Activated B cell treated with CpG ODN at 0.5 μM for 24 hours (primary cell): ENCODE results near the gene LRFN3. TPM values are rescaled to one million over a fixed set of nuclear protein-coding genes. Genes with fewer than 3 reads are reported as not detected.
"Not testable (repeated sequence)": the region's sequence is repeated elsewhere in the genome, so short reads cannot be mapped to it uniquely, and the experiment has no call there.

Experiments used
- ATAC-seq: fragments of 200-7000 bp; cut with Tn5 transposase; one replicate; pipeline ENCODE4 v1.10.0; 2021; ENCODE audit warnings: low read depth, mild to moderate bottlenecking, moderate library complexity
- CTCF ChIA-PET: fragments of 350-600 bp; sonication (Branson Sonifier 250); formaldehyde crosslinking; loops from one replicate; lab custom pipeline; 2021; ENCODE audit warnings: antibody characterized with exemption; lab: Charles Lee
- POLR2A ChIA-PET: fragments of 350-600 bp; sonication (Branson Sonifier 250); formaldehyde crosslinking; loops from one replicate; lab custom pipeline; 2021; ENCODE audit warnings: antibody characterized with exemption; lab: Charles Lee
- DNase-seq: peaks from one replicate; pipeline ENCODE4 v3.0.0; 2022
- H3K27ac Mint-ChIP-seq: one replicate; pipeline ENCODE4 v1.8.0; 2020; ENCODE audit warnings: mixed read lengths
- H3K27me3 Mint-ChIP-seq: one replicate; pipeline ENCODE4 v1.8.0; 2021; ENCODE audit warnings: mixed read lengths
- H3K36me3 Mint-ChIP-seq: one replicate; pipeline ENCODE4 v1.8.0; 2021; ENCODE audit warnings: low read depth, mixed read lengths
- H3K4me1 Mint-ChIP-seq: one replicate; pipeline ENCODE4 v1.8.0; 2021; ENCODE audit warnings: mixed read lengths
- H3K4me3 Mint-ChIP-seq: one replicate; pipeline ENCODE4 v1.8.0; 2020; ENCODE audit warnings: mild to moderate bottlenecking, mixed read lengths
- H3K9me3 Mint-ChIP-seq: one replicate; pipeline ENCODE4 v1.8.0; 2020; ENCODE audit warnings: mixed read lengths
- intact Hi-C: fragments of 100-400 bp; cut with micrococcal nuclease; formaldehyde crosslinking; loops from one replicate; pipeline ENCODE4 v1.15.1; 2024
- total RNA-seq: library from RNA; stranded (reverse); gene quantifications from 2 replicates; pipeline ENCODE4 v1.2.3, GENCODE V29; 2022
- TF ChIP-seq, protein P1 (sequence below): fragments of 200-600 bp; IDR thresholded peaks from one replicate; pipeline ENCODE4 v1.8.0; 2022; ENCODE audit warnings: antibody characterized with exemption, mild to moderate bottlenecking

The LRFN3 gene
- total RNA-seq, 1 donor from 2014 or later = 1.8 TPM

DNA sequence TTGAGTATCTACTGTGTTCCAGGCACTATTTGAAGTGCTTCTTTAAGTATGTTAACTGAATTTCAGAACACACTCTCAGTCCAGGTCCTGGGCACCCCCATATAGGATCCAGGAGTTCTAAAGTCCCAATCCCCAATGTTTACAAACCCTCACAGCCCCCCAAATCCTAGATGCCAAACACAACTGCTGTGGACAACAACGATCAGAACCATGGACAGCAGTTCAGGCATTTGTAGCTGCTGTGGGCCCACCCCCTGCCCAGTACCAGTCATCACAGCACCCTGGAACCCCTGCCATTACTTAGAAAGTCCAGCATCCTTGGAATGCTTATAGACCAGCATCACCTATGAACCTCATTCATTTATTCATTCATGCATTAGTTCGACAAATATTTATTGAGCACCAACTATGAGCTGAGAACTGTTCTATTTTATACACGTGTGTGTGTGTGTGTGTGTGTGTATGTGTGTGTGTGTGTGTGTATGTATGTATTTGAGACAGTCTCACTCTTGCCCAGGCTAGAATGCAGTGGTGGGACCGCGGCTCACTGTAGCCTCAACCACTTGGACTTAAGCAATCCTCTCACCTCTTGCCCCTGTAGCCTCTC lies 39.5 kb downstream of the LRFN3 start:
- intact Hi-C loops = no loop called here
- H3K4me3 Mint-ChIP-seq = no peak overlapping the region
- H3K27ac Mint-ChIP-seq = no peak overlapping the region
- DNase-seq = no peak
- no peaks in the 10 kb centered on the region for H3K36me3 Mint-ChIP-seq
- ATAC-seq = no peak
- H3K27me3 Mint-ChIP-seq = peaks cover 13% of the 10 kb centered on the region
- no peaks in the 10 kb centered on the region for H3K9me3 Mint-ChIP-seq
- CTCF ChIA-PET = no interaction called here
- H3K4me1 Mint-ChIP-seq = no peaks in the 10 kb centered on the region
- TF ChIP-seq, protein P1, sequence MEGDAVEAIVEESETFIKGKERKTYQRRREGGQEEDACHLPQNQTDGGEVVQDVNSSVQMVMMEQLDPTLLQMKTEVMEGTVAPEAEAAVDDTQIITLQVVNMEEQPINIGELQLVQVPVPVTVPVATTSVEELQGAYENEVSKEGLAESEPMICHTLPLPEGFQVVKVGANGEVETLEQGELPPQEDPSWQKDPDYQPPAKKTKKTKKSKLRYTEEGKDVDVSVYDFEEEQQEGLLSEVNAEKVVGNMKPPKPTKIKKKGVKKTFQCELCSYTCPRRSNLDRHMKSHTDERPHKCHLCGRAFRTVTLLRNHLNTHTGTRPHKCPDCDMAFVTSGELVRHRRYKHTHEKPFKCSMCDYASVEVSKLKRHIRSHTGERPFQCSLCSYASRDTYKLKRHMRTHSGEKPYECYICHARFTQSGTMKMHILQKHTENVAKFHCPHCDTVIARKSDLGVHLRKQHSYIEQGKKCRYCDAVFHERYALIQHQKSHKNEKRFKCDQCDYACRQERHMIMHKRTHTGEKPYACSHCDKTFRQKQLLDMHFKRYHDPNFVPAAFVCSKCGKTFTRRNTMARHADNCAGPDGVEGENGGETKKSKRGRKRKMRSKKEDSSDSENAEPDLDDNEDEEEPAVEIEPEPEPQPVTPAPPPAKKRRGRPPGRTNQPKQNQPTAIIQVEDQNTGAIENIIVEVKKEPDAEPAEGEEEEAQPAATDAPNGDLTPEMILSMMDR = no peak
- POLR2A ChIA-PET = no interaction called here

DNA sequence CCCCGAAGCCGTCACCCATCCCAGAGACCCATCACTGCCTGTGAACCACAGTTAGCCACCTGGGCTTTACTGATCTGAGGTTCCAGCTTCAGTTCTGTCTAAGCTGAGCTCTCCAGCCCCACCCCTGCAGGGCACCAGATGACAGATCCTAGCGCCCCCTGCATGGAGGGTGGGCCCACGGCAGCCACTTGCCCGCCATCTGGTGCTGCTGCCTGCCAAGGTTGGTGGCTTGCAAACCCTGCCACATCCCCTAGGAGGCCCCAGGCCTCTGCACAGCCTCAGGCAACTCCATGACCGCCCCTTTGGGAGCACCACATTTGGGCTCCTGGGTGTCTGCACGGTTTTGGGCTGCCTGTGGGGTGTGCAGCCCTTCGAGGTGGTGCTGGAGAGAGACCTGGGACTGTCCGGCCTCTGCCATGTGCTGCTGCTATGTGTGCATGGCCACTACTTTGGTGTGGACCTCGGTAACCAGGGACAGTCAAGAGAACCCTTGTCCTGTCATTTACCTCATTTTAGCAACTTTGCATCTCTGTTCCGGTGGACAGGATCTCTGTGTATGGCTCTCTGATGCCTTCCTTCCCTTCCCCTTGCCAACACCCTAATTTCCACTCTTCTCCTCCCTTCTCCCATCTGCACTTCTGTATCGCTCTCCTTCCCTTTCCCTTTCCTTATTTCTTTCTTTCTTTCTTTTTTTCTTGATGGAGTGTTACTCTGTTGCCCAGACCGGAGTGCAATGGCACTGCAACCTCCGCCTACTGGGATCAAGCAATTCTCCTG lies 41.5 kb downstream of the LRFN3 start:
- no peaks in the 10 kb centered on the region for H3K9me3 Mint-ChIP-seq

DNA sequence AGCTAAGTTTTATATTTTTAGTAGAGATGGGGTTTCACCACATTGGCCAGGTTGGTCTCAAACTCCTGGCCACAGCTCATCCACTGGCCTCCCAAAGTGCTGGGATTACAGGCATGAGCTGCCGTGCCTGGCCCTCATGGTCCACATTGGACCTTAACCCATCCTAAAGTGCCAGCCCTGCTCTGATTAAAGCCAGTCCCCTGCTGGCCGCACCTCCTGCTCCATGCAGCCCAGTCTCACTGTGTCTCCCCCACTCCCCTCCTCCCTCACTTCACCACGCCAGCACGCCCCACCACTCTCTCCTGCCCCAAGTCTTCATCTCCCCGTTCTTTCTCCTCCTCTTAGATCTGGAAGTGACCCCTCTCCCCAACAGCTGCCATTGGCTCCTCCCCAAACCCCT lies 42.1 kb downstream of the LRFN3 start:
- H3K36me3 Mint-ChIP-seq = no peaks in the 10 kb centered on the region
- CTCF ChIA-PET = no interaction called here
- POLR2A ChIA-PET = no interaction called here
- H3K9me3 Mint-ChIP-seq = no peaks in the 10 kb centered on the region
- peaks cover 26% of the 10 kb centered on the region for H3K27me3 Mint-ChIP-seq
- intact Hi-C loops = no loop called here
- DNase-seq (no peak), ATAC-seq (no peak)
- no peak overlapping the region for H3K4me3 Mint-ChIP-seq
- no peaks in the 10 kb centered on the region for H3K4me1 Mint-ChIP-seq
- TF ChIP-seq, protein P1 = no peak
- H3K27ac Mint-ChIP-seq = no peak overlapping the region

More for the DNA sequence above, 41.5 kb downstream of the LRFN3 start:
- Mint-ChIP-seq H3K4me3 (no peak overlapping the region), H3K27ac (no peak overlapping the region), H3K4me1 (no peaks in the 10 kb centered on the region), H3K27me3 (peaks cover 22% of the 10 kb centered on the region), H3K36me3 (no peaks in the 10 kb centered on the region)
- intact Hi-C loops = no loop called here
- no peak for DNase-seq
- POLR2A ChIA-PET = no interaction called here
- peak; percentile 50 for ATAC-seq
- CTCF ChIA-PET = no interaction called here
- TF ChIP-seq, protein P1 = no peak

DNA sequence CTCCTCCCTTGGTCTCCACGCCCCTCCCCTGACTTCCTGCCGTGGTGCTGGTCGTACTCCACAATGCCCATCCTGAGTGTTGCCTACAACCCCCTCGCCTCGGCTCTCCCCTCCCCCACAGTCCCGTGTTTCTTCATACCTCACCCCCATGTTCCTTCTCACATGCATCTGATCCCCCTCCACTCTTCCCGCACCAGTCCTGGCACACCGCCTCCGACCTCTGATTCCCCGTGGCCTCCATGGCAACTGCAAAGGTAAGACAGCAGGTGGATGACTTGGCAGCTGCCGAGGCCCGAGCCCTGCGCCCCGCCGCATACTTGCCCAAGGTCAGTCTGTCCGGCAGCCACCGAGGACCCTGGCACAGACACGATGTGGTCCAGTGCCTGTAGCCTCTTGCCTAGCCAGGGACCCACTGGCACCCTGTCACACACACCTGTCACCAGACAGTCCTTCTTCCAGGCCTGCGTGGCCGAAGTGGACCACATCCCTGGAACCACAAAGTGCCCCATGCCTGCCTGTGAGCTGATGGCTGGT lies 42.7 kb downstream of the LRFN3 start:
- TF ChIP-seq, protein P1 = no peak
- DNase-seq (no peak), ATAC-seq (no peak)
- H3K9me3 Mint-ChIP-seq = no peaks in the 10 kb centered on the region
- H3K4me1 Mint-ChIP-seq = no peaks in the 10 kb centered on the region
- peaks cover 32% of the 10 kb centered on the region for H3K27me3 Mint-ChIP-seq
- ChIA-PET CTCF (no interaction called here), POLR2A (no interaction called here)
- H3K4me3 Mint-ChIP-seq = no peak overlapping the region
- intact Hi-C loops = no loop called here
- H3K27ac Mint-ChIP-seq = no peak overlapping the region
- no peaks in the 10 kb centered on the region for H3K36me3 Mint-ChIP-seq

DNA sequence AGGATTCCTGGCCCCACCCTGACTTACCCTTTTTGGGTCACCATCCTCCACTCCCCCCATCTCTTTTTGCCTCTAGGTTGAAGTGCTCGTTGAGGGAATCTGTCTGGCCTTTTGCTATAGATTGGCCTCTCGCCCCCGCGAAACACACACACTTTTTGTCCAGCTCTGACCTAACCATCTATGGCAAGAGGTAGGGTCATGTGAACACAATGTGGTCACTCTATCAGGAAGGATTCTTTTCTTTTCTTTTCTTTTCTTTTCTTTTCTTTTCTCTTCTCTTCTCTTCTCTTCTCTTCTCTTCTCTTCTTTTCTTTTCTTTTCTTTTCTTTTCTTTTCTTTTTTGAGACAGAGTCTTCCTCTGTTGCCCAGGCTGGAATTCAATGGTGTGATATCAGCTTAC lies 44.8 kb downstream of the LRFN3 start:
- CTCF ChIA-PET, H3K9me3 Mint-ChIP-seq, H3K36me3 Mint-ChIP-seq, H3K27ac Mint-ChIP-seq, DNase-seq, ATAC-seq, H3K4me3 Mint-ChIP-seq, POLR2A ChIA-PET, H3K4me1 Mint-ChIP-seq, intact Hi-C loops: not testable (repeated sequence)
- peaks cover 44% of the 10 kb centered on the region for H3K27me3 Mint-ChIP-seq
